HFF-Myc (cell line): ENCODE data around the gene GJC1.

ENCODE experiments used
- DNase-seq: peaks from one replicate; pipeline ENCODE4 v3.0.0-alpha.2; 2011; ENCODE audit warnings: low read depth; ENCODE audit errors: extremely low read depth
- H3K4me3 ChIP-seq: replicated peaks from 2 replicates; pipeline ENCODE4 v1.5.1; 2011; ENCODE audit warnings: low read depth, mild to moderate bottlenecking, control low read depth, low read length
- TF ChIP-seq, protein P1 (sequence below): IDR thresholded peaks from 2 replicates; pipeline ENCODE4 v1.5.1; 2012; ENCODE audit warnings: mild to moderate bottlenecking, low read depth, low read length, control low read depth; ENCODE audit errors: missing control alignments

Gene GJC1

GRCh38 chr17:44862278-44862914 lies 32.3 kb upstream of the GJC1 start:
- no peak for DNase-seq
- H3K4me3 ChIP-seq: no peak overlapping the region
- TF ChIP-seq, protein P1, sequence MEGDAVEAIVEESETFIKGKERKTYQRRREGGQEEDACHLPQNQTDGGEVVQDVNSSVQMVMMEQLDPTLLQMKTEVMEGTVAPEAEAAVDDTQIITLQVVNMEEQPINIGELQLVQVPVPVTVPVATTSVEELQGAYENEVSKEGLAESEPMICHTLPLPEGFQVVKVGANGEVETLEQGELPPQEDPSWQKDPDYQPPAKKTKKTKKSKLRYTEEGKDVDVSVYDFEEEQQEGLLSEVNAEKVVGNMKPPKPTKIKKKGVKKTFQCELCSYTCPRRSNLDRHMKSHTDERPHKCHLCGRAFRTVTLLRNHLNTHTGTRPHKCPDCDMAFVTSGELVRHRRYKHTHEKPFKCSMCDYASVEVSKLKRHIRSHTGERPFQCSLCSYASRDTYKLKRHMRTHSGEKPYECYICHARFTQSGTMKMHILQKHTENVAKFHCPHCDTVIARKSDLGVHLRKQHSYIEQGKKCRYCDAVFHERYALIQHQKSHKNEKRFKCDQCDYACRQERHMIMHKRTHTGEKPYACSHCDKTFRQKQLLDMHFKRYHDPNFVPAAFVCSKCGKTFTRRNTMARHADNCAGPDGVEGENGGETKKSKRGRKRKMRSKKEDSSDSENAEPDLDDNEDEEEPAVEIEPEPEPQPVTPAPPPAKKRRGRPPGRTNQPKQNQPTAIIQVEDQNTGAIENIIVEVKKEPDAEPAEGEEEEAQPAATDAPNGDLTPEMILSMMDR: no peak

GRCh38 chr17:44859701-44860100 lies 29.6 kb upstream of the GJC1 start:
- no peak overlapping the region for H3K4me3 ChIP-seq
- DNase-seq: no peak
- TF ChIP-seq, protein P1: no peak

DNA sequence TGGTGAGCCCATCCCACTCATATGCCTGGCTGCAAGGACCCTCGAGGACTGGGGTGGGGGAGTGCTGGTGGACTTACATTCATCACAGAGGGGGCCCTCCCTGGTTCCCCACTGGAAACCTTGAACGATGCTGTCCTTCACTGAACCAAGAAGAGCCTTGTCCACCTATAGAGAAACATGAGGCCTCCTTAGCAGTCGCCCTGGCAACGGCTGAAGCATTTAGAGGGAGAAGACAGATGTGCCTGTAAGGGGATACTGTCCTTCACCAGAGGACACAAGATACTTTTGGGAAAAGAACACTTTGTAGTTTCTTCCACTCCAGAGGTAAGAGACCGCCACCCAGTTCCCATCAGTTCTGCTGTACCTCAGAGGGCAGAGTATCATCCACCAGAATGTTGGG lies 24.1 kb upstream of the GJC1 start:
- no peak overlapping the region for H3K4me3 ChIP-seq
- TF ChIP-seq, protein P1: no peak
- DNase-seq: no peak

DNA sequence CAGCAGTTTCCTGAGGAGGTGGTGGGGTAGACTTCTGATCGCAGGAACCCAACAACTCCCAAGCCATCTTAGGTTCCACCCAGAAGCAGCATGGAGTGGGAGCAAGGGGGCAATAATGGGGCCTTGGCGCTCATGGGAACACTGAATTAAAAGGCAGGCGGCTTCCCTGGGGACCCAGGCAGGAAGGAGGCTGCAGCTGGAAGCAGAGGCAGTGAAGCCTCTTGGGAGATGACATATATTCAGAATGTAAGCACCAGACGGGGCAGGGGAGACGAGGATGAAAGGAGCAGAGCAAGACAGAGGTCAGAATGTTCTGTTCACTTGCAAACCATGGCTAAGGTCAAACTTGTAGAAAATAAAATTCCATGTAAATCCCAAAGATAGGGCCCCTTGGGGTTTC lies 20.5 kb upstream of the GJC1 start:
- TF ChIP-seq, protein P1: no peak
- DNase-seq: no peak
- H3K4me3 ChIP-seq: no peak overlapping the region

DNA sequence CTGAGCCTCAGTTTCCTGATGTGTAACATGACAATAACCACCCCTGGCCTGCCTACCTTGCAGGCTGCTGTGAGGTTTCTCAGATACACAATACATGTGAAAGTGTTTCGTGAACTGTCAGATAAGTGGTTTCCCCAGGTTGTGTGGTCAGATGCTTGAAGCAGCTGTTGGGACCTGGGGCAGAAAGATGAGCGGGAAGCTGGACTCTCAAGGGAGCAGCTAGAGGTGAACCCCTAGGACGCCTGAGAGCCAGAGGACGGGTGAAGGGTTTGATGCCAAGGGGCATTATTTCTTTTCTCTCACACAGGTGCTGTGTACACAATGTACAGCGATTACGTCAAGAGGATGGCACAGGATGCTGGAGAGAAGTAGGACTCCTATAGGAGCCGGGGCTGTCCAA lies 19.9 kb upstream of the GJC1 start:
- DNase-seq: no peak
- no peak overlapping the region for H3K4me3 ChIP-seq
- TF ChIP-seq, protein P1: no peak

- H3K4me3 ChIP-seq: no peak overlapping the region
- TF ChIP-seq, protein P1: no peak
- DNase-seq: no peak
These were observed 18.9 kb upstream of the GJC1 start for GRCh38 chr17:44848961-44849489.
